Measurements from ENCODE around the gene NCAM2.

The NCAM2 gene

DNA sequence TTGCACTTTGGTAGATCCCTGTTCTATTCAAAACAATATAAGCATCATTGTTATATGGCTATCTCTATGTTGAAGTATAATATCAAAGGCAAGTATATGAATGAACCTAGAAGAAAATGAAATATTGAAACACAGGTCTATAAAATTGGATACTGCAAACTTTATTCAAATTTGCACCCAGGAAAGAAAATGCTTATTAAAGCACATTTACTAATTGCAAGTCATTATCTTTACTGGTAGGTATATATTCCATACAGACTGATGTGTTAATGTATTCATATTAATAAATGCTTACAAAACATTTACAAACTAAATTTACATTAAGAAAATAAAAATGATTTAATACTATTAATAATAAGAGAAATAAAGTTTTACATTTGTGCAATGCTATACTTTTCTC lies 469.8 kb downstream of the NCAM2 start:
- no peak for DNase-seq

DNA sequence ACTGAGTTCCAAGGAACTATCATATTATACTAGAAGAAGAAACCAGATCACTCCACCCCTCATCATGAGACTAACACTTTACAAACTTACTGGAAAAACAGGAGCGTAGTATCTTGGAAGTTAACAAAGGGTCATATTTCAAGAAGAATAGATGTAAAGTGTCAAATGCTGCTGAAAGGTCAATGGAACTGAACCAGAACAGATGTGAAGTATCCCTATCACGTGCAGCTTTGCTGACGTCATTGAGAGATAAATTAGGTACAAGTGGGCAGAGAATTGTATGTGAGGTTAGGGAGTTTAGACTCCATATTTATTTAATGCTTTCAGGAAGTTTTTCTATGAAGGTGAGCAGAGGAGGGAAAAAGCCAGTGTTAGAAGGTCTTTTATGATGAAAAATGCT lies 483.0 kb downstream of the NCAM2 start:
- DNase-seq: no peak

DNA sequence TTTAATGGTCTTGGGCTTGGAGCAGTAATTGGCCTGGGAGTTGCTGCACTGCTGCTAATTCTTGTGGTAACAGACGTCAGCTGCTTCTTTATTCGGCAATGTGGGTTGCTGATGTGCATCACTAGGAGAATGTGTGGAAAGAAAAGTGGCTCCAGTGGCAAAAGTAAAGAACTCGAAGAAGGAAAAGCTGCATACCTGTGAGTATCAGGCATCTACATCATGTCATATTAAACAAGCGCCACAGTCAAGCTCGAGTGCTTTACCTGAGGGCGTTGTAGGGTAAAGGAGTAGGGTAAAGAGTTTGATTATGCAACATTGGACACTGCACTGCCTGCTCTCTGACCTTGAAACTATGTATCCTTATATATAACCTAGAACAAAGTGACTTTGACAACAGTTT lies 510.6 kb downstream of the NCAM2 start:
- no peak for DNase-seq

DNA sequence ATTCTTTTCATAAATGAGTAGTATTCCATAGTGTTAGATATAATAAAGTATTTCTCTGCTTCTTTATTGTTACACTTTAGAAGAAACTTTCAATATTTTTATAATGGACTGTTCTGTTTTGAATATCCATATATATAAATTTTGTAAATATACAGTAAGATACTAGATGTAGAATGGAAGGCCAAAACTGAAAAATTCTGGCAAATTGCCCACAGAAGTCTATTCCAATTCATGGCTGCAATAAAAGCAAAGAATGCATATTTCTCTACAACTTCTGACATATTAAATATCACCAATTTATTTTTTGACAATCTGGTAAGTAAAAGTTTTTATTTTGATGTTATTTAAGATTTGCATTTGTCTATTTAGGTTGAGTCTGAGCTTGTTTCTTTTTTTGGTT lies 532.5 kb downstream of the NCAM2 start:
- no peak for DNase-seq

DNA sequence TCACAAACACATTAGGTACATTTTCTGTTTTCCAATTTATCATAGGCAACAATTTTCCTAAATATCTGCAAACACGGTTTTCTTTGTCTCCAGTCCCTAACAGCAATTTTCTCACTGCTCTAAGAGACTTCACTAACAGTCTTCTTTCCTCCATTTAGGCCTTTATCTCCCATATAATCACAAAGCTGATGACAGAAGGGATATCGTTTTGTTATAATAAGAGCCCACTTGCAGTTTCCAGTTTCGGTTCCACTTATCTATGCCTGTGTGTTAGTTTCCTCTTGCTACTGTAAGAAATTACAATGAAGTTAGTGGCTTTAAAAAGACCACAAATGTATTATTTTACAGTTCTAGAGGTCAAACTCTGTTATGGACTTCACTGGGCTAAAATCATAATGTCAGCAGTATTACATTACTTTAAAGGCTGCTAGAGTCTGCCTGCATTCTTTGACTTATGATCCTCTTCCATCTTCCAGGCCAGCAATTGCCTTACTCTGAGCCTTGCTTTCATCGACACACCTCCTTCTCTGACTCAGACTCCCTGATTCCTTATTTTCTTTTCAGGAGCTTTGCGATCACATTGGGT lies 549.3 kb downstream of the NCAM2 start:
- no peak for DNase-seq

DNA sequence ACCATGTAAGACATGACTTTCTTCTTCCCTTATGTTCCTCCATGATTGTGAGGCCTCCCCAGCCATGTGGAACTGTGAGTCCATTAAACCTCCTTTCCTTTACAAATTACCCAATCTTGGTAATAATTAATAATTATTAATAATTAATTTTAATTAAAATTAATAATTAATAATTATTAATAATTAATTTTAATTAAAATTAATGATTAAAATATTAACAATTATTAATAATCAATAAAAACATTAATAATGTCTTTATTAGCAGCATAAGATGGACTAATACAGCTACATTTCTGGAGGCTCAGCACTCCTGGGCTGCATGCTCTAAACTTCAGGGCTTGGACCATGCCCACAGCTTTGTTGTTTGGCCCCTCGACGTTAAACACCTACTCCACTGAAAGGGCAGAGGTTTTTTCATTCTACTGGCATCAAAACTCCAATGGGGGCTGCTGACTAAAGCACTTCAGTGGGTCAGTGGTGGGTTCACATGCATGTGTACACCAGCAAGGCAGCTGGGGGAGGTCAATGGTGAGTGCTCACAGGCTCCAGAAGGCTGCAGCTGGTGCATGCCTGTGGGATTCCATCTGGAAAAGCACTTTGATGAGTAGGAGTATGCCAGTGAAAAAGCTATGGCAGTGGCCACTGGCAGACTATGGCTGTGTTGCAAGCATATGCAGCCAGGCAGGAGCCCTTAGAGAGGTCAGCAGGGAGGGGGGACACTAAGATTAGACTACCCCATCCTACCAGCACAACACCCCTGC lies 561.3 kb downstream of the NCAM2 start:
- no peak for DNase-seq

Measured in kidney glomerular epithelial cell (primary cell).